K562 (cell line): ENCODE data around the gene PYHIN1.

Experiments
- E2F5 ChIP-seq: sonication (generic); formaldehyde crosslinking; IDR thresholded peaks from 2 replicates; pipeline ENCODE4 v1.8.0; 2022; ENCODE audit warnings: mild to moderate bottlenecking, missing genetic modification reagents
- EP300 ChIP-seq: IDR thresholded peaks from 2 replicates; pipeline ENCODE4 v1.6.1; 2012; ENCODE audit warnings: low read length, improper control_type of control experiment
- HNRNPL ChIP-seq: fragments of 200-400 bp; formaldehyde crosslinking; IDR thresholded peaks from 2 replicates; pipeline ENCODE4 v1.6.1; 2017; ENCODE audit warnings: low read depth, mild to moderate bottlenecking, low read length

- TF ChIP-seq E2F5 = no peak
- no peak for TF ChIP-seq EP300
- no peak for TF ChIP-seq HNRNPL
Observed at GRCh38 chr1:159023723-159024122, 92.4 kb downstream of the PYHIN1 start.
